ENCODE results near the gene GATD1. TPM values are rescaled to one million over a fixed set of nuclear protein-coding genes. Genes with fewer than 3 reads are reported as not detected.

GATD1 gene
- total RNA-seq (ENCODE audit: low replicate concordance) = 17.4 and 20.2 TPM in 2 replicates

GRCh38 chr11:777288-778255, at the start of gene GATD1:
Gene GATD1, minus strand, starts transcription at chr11:777487. Its CDS starts 25 bp downstream, at chr11:777462.

GRCh38 chr11:818396-819128, 41.3 kb upstream of the GATD1 start, which contains the start of gene PNPLA2:
Gene PNPLA2, plus strand, starts transcription at chr11:818914. Its CDS starts 805 bp downstream, at chr11:819719.

GRCh38 chr11:809287-810039, 32.2 kb upstream of the GATD1 start, which contains the start of gene RPLP2:
Gene RPLP2, plus strand, starts transcription at chr11:809967. Its CDS starts 268 bp downstream, at chr11:810235.

GRCh38 chr11:798093-798713, 20.9 kb upstream of the GATD1 start, which contains the start of gene SLC25A22:
Gene SLC25A22, minus strand, starts transcription at chr11:798281. Its CDS starts 3,275 bp downstream, at chr11:795006.

GRCh38 chr11:789943-790342, 12.7 kb upstream of the GATD1 start, which contains the start of gene CEND1:
Gene CEND1, minus strand, starts transcription at chr11:790090. Its CDS starts 1,514 bp downstream, at chr11:788576.

GRCh38 chr11:747158-748006, 29.9 kb downstream of the GATD1 start, which contains the start of gene TALDO1:
Gene TALDO1, plus strand, starts transcription at chr11:747464. Its CDS starts 18 bp downstream, at chr11:747482.

Other genes with a start within 250 kb of the GATD1 start
- 84.7 and 112 TPM in 2 replicates for gene HRAS, start 241.9 kb downstream of the GATD1 start, total RNA-seq (ENCODE audit: low replicate concordance)
- 0.23 TPM in 2 replicates for gene LRRC56, start 240.0 kb downstream of the GATD1 start, total RNA-seq (ENCODE audit: low replicate concordance)
- gene LMNTD2, start 216.7 kb downstream of the GATD1 start, total RNA-seq (ENCODE audit: low replicate concordance) = 0.45 TPM in 1 of 2 replicates, not detected in the other
- 1.4 and 8.6 TPM in 2 replicates for gene RASSF7, start 216.5 kb downstream of the GATD1 start, total RNA-seq (ENCODE audit: low replicate concordance)
- 16.6 and 19.2 TPM in 2 replicates for gene PHRF1, start 201.0 kb downstream of the GATD1 start, total RNA-seq (ENCODE audit: low replicate concordance)
- gene IRF7, start 161.5 kb downstream of the GATD1 start, total RNA-seq (ENCODE audit: low replicate concordance) = 3.7 and 7.7 TPM in 2 replicates
- gene CDHR5, start 152.5 kb downstream of the GATD1 start, total RNA-seq (ENCODE audit: low replicate concordance) = not detected in 2 replicates
- gene SCT, start 150.3 kb downstream of the GATD1 start, total RNA-seq (ENCODE audit: low replicate concordance) = not detected in 2 replicates
- gene DRD4, start 140.2 kb downstream of the GATD1 start, total RNA-seq (ENCODE audit: low replicate concordance) = not detected in 2 replicates
- 29.6 and 31.8 TPM in 2 replicates for gene DEAF1, start 82.3 kb downstream of the GATD1 start, total RNA-seq (ENCODE audit: low replicate concordance)
- 2.9 and 5.7 TPM in 2 replicates for gene TMEM80, start 81.7 kb downstream of the GATD1 start, total RNA-seq (ENCODE audit: low replicate concordance)
- 44.3 and 83.2 TPM in 2 replicates for gene EPS8L2, start 71.3 kb downstream of the GATD1 start, total RNA-seq (ENCODE audit: low replicate concordance)
- 69.4 and 177 TPM in 2 replicates for gene TALDO1, start 30.0 kb downstream of the GATD1 start, total RNA-seq (ENCODE audit: low replicate concordance)
- 0.23 TPM in 1 of 2 replicates, not detected in the other for gene CEND1, start 12.6 kb upstream of the GATD1 start, total RNA-seq (ENCODE audit: low replicate concordance)
- gene SLC25A22, start 20.8 kb upstream of the GATD1 start, total RNA-seq (ENCODE audit: low replicate concordance) = 5.1 and 21.5 TPM in 2 replicates
- 3.4 and 4.0 TPM in 2 replicates for gene PIDD1, start 27.7 kb upstream of the GATD1 start, total RNA-seq (ENCODE audit: low replicate concordance)
- 397 and 872 TPM in 2 replicates for gene RPLP2, start 32.5 kb upstream of the GATD1 start, total RNA-seq (ENCODE audit: low replicate concordance)
- gene PNPLA2, start 41.4 kb upstream of the GATD1 start, total RNA-seq (ENCODE audit: low replicate concordance) = 17.1 and 21.4 TPM in 2 replicates
- gene CRACR2B, start 50.4 kb upstream of the GATD1 start, total RNA-seq (ENCODE audit: low replicate concordance) = 0.45 and 0.70 TPM in 2 replicates
- 669 and 785 TPM in 2 replicates for gene CD151, start 55.5 kb upstream of the GATD1 start, total RNA-seq (ENCODE audit: low replicate concordance)
- gene POLR2L, start 65.0 kb upstream of the GATD1 start, total RNA-seq (ENCODE audit: low replicate concordance) = 262 and 474 TPM in 2 replicates
- gene TSPAN4, start 65.4 kb upstream of the GATD1 start, total RNA-seq (ENCODE audit: low replicate concordance) = 102 and 297 TPM in 2 replicates
- 44.0 and 50.9 TPM in 2 replicates for gene CHID1, start 133.3 kb upstream of the GATD1 start, total RNA-seq (ENCODE audit: low replicate concordance)
- gene AP2A2, start 148.4 kb upstream of the GATD1 start, total RNA-seq (ENCODE audit: low replicate concordance) = 19.6 and 28.2 TPM in 2 replicates

Data from smooth muscle cell of the coronary artery (primary cell).